ENCODE results near the gene CSTPP1.

DNA sequence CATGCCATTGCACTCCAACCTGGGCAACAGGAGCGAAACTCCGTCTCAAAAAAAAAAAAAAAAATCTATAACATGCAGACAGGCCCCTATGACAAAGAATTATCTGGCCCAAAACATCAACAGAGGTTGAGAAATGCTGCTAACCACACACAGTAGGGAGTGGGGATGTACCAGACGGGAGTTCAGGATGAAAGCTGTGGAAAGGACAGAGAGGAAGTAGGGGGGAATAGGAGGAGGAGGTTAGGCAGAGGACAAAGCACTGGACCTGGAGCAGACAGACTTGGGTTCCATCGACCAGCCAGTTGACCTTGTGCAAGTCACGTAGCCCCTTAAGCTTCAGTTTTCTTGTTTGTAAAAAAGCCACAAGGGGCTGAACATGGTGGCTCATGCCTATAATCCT, 30.8 kb upstream of the CSTPP1 start:
- TF ChIP-seq, protein P1, sequence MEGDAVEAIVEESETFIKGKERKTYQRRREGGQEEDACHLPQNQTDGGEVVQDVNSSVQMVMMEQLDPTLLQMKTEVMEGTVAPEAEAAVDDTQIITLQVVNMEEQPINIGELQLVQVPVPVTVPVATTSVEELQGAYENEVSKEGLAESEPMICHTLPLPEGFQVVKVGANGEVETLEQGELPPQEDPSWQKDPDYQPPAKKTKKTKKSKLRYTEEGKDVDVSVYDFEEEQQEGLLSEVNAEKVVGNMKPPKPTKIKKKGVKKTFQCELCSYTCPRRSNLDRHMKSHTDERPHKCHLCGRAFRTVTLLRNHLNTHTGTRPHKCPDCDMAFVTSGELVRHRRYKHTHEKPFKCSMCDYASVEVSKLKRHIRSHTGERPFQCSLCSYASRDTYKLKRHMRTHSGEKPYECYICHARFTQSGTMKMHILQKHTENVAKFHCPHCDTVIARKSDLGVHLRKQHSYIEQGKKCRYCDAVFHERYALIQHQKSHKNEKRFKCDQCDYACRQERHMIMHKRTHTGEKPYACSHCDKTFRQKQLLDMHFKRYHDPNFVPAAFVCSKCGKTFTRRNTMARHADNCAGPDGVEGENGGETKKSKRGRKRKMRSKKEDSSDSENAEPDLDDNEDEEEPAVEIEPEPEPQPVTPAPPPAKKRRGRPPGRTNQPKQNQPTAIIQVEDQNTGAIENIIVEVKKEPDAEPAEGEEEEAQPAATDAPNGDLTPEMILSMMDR (IDR thresholded peaks at IDR 0.05), result no peak
- TF ChIP-seq POLR2A (IDR thresholded peaks at IDR 0.05), result no peak

All from right lobe of liver (tissue), 4 donors.